GM18868 (cell line): ENCODE results near the gene MKKS.

Source experiments
- ATAC-seq: cut with Tn5 transposase; IDR thresholded peaks from one replicate; pipeline ENCODE4 v1.9.1; 2021; ENCODE audit warnings: mild to moderate bottlenecking, moderate library complexity; ENCODE audit not compliant: unreplicated experiment

MKKS gene

DNA sequence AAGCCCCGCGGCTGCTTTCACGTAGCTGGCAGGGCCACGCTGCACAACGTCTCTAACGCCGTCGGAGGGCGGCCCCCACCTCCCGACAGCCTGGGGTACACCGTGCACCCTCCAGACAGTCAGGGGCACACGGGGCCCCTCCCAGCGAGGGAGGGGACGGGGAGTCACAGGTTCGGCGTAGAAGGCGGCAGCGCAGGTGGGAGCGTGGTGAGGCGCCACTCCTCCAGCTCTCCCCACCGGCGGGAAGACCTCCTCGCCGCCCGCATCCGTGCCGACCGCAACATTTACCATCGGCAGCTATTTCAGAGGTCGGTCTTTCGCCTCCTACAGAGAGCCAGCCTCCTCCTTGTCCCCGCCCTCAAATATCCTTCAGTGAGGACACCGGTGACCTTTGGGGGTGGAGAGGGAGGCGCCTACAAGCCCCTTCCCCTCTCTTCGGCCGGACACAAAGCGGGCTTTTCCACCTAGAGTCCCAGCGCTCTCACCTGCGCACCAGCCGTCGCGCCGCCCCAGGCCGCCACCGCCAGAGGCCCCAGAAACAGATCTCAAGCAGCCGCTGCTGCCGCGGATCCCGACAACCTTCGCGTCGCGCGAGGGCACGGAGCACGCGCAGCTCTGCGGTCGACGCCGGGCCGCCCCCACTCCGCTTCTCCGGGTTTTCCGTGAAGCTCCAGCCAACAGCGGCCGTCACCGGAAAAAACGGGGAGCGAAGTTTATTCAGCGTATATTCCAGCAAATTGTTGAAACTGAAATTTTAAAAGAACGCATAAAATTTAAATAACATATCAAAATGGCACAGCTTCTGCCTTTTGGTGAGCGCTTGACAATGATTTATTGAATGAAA is at the start of gene MKKS:
Gene MKKS (minus strand): TSS at position 600 of the 844 bp plus-strand sequence. CDS start 20,708 bp downstream, outside the sequence.
- peak; percentile 53 for ATAC-seq

DNA sequence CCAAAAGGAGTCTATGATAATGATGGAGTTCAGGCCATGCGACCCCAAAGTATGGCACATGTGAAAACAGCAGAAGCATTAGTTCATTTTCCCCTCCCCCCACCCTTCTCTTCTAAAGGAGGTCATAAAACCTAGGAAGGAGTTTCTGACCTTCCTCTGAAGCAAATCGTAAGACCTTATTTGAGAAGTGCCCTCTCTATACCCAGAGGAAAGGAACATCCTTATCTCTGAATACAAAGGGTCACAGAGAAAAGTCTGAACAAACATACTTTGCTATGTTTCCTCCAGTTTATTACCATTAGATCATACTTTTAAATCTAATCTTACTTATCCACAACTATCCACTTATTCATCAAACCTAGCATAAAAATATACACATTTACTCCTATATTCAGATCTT is 49.7 kb upstream of the MKKS start:
- ATAC-seq, result no peak

- no peak for ATAC-seq
Observed at GRCh38 chr20:10481676-10482075, 47.7 kb upstream of the MKKS start.

GRCh38 chr20:10478930-10479329 is 44.9 kb upstream of the MKKS start:
- ATAC-seq, result no peak

DNA sequence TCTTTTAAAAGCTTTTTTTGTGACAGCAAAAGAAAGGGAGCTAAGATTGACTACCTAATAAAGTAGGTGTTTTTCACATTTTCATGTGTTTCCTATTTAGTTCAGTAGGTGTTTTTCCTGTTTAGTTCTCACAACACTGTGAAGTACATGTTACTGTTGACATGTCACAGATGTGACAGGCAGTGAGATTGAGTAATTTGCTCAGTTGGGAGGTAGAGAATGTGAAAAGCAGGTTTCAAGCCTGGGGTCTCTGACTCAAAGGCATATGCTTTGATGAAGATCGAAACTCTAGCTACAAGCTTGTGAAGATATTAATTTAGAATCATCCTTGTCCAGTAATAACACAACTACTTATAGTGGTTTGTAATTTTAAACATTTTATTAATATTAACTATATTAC is 44.2 kb upstream of the MKKS start:
- ATAC-seq, result peak; percentile 84

DNA sequence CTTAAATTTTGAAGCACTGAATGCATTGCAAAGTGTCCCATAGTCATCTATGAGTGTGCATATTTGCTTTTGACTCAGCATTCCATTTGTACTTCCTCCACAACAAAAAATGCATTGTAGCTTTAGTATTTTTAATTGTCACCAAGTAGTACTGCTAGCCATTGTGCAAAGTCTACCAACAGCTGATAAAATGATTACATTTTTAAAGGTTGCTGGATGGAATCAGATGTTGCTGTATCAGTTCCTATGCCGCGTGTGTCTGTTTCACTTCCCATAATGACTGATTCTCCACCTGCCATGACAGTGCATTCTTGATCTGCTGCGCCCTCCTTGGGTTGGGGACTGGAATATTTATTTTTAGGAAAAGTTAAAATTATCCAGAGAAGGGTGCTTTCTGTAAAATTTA is 42.3 kb upstream of the MKKS start:
- ATAC-seq, result peak; percentile 64

GRCh38 chr20:10475225-10475624 is 41.2 kb upstream of the MKKS start:
- peak; percentile 35 for ATAC-seq

DNA sequence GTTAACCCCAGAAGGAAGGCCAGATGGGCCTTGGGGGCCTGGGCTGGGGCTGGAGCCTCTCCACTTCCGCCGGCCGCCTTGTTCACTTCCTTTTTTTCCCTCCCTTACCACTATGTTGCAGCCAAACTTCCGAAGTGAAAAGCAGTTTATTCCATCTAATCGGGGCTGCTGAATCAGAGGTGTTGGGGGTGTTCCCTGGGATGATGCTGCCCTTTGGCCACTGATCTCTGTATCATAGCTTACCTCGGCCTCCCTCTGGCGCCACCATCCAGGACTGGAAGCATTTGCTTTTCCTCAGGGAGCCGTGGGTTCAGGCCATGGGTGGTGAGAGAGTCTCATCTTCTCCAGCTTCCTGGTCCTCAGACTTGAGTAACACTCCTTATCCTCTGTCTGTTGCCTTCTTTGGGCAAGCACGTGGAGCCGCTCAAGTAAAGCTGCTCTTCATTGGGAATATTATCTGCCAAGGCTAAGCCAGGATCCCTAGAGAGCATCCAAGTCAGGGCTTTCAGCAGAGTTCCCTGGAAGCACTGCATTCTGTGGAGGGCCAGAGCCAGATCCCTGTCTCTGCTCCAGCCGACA is 40.7 kb upstream of the MKKS start:
- ATAC-seq, result no peak

- no peak for ATAC-seq
Observed at GRCh38 chr20:10472871-10473270, 38.8 kb upstream of the MKKS start.

GRCh38 chr20:10470276-10470675 is 36.3 kb upstream of the MKKS start:
- no peak for ATAC-seq

DNA sequence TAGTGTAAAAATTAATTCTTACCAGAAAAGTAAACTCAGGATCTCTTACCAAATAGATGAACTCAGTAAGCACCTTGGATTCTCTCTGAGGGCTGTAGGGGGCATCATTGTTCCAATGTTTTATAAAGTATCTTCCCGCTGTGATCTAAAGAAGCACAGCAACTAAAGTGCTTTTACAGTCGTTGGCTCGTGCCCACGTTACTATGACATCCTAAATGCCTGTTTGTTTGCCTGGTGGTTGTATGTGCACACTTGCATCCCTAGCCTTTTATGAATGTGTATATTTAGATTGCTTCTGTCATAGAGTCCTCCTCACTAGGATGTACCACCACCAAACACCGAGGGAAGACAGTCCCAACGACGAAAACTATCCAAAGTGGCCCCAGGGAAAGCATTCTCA is 35.6 kb upstream of the MKKS start:
- peak; percentile 69 for ATAC-seq

DNA sequence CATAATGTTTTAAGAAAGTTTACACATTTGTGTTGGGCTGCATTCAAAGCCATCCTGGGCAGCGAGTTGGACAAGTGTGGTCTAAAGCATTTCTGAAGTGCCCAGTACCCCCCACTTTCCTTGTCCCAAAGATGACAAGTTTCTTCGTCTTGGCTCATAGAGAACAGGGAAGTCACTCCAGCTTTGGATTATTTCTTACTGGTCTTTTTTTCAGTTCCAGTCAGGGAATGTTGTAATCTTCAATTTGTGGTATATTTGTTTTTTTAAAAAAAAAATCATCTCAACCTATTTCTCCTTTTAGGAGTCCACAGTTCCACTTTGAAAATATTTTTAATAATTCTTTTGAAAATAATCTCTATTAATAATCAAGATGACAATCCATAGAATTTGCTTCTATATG is 35.0 kb upstream of the MKKS start:
- no peak for ATAC-seq

DNA sequence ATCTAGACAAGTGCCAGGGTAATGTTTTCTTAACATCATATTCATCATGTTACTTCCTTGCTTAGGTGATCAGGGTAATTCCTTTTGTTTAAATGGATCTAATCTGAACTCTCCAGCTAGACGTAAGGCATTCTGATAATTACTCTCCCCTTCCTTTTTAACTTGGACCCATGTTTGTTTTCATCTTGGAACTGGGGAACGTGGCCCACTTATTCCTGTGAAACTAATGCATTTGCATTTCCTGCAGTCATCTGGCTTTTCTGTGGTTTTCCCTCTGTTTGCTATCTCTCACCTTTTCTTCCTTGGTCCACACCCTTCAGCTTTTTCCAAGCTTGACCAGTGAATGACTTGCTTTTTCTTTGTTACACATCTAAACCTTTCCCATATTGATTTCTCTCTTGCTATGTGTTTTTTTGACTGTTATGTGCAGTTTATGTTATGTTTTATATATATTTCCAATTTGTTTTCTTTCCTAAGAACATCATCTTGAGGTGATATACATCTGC is 34.4 kb upstream of the MKKS start:
- ATAC-seq, result no peak

DNA sequence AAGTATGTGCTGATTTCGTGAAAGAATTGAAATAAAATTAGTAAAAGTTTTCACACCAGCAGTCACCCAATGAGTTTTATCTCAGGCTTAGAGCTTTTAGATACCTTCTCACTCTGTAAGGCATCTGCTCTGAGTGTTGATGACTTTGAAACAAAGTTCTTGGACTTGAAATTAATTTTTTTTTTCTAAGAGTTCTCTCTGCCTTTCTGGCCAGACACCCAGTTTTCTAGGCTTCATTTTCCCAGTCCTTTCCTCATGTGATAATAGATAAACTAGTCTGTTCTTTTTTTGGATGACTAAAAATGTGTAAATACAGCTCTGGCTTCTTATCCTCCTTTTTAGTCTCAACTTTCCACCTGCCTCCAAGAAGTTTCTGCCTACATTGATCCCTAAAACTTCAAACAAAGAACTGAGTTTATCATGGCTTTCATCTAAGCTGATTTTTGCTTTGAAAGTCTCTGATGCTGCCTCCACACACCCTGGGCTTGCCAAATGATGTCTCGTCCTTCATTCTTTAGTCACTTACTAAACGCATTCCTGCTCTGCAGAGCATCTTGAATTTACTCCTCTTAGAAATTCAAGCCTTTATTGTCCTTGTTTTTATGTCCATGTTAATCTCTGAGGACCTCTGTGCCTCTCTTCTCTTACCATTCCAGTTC is 33.8 kb upstream of the MKKS start:
- no peak for ATAC-seq

DNA sequence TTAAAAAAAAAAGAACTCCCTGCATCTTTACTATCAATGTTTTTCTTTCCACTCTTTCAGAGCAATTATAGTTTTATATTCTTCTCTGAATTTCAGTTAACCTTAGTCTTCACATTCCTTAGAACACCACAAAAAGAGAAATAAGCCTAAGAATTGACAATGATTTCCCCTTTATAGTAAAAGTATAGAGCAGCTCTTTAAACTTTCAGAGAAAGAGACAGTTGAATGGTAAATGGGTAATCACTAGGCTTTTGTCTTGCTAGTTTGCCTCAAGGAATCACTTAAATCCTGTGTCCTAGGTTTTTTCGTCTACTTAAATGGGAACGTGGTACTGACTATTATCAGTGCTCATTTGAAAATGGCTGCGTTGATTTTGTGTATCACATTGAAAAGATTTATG is 32.8 kb upstream of the MKKS start:
- no peak for ATAC-seq

DNA sequence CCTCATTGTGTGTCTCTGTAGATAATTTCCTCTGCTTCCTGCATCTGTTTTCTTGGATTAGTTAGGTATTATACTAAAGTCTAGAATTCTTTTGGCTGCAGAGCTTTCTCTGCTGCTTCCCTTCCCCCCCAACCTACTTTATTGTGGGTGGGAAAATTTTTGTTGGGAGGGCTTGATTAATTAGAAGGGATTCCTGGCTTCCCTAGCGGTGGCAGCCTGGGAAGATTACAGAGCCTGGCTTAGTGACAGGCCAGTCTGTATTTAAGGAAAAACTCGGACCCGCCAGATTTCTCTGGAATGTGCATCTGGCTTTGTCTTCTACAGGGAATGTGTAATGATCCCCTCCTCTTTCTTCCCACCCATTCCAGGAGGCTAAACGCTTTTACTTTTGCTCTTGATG is 32.3 kb upstream of the MKKS start:
- no peak for ATAC-seq

DNA sequence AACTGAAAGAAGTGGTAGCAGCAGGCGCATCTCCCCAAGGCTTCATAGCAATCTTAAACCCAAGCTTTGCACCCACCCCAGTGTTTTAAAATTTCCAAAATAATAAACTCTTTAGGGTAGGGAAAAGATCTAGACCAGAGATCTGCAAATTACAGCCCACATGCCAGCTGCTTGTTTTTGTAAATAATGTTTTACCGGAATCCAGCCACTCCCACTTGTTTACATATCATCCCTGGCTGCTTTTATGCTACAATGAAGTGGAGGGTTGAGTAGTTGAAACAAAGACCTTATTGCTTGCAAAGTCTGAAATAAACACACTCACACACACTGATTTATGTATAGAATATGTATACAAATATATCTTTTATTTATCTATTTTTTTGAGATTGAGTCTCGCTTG is 31.1 kb upstream of the MKKS start:
- no peak for ATAC-seq

DNA sequence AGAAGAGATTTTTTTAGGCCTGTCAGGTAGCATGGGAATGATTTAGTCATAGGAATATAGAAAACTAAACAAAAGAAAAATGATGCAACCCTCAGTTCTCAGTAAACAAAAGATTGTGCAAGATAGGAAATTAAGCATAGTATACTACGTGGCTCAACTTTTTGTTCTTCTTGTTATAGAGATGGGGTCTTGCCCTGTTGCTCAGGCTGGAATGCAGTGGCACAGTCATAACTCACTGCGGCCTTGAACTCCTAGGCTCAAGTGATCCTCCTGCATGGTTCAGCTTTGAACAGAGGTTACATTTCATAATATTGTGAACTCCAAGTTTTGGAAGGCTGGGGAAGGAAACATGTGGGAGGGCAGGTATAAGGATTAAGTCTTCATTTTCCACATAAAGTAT is 29.6 kb upstream of the MKKS start:
- no peak for ATAC-seq

- no peak for ATAC-seq
Observed at GRCh38 chr20:10462516-10462915, 28.5 kb upstream of the MKKS start.

DNA sequence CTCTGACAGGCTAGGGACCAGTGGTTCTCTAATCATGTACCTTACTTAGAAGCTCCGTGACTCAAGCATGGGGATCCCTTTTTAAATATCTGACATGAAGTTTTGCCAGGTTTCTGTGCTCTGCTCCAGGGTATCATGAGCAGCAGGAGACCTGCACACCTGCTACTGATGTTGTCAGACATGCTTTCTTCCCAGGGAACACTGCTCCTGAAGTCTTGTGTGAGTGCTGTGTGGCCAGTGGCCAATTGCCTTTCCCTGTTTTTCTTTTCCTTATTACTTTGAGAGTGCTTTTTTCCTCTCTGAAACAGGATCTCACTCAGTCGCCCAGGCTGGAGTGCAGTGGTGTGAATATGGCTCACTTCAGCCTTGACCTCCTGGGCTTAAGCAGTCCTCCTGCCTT is 27.5 kb upstream of the MKKS start:
- no peak for ATAC-seq

DNA sequence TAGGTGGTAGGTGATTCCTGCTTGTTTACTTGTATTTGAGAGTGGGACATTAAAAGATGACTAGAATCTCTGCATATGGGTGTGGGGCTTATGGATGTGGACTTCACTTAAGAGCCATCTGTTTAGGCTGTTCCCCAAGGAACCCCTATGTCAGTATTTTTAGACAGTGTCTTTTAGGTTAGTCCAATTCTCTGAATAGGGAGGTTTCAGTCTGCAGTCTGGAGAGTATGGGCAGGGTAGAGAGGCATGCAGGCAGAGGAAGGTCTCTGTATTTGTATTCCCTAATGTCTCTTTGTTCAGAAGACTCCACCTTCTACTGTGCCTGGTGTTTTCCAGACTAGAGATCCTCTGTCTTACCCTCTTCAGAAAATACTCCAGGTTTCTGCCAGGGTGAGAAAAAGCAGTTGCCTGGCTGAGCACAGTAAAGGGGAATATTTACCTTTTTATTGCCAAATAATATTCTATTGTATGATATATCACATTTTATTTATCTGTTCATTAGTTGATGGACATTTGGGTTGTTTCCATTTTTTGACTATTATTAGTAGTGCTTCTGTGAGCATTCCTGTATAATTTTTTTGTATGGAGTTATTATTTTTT is 20.2 kb upstream of the MKKS start:
- ATAC-seq, result peak; percentile 51
